K562 (cell line): ENCODE measurements around the gene SCRN2. TPM values are rescaled to one million over a fixed set of nuclear protein-coding genes. Genes with fewer than 3 reads are reported as not detected.
A peak's percentile ranks its signal among the peaks of the same experiment; 100 is the strongest.

ENCODE experiments used
- ARHGAP35 ChIP-seq: fragments of 450-650 bp; IDR thresholded peaks from 2 replicates; pipeline ENCODE4 v1.6.1; 2018; ENCODE audit not compliant: partially characterized antibody
- BCOR ChIP-seq: fragments of 450-650 bp; IDR thresholded peaks from 2 replicates; pipeline ENCODE4 v1.6.1; 2016
- CAMTA2 ChIP-seq: fragments of 250-450 bp; sonication (Bioruptor Pico); conservative IDR thresholded peaks from 2 replicates; pipeline ENCODE4 v1.5.1; 2022
- DDX20 ChIP-seq: fragments of 450-650 bp; IDR thresholded peaks from 2 replicates; pipeline ENCODE4 v1.6.1; 2016; ENCODE audit warnings: missing genetic modification characterization, low read depth, mild to moderate bottlenecking, missing compliant biosample characterization, moderate library complexity
- EP300 ChIP-seq: IDR thresholded peaks from 2 replicates; pipeline ENCODE4 v1.6.1; 2012; ENCODE audit warnings: low read length, improper control_type of control experiment
- ETV6 ChIP-seq, 3 experiments: fragments of 150-350 bp in 1 of 3; sonication (generic) in 1 of 3; formaldehyde crosslinking in 1 of 3; IDR thresholded peaks; 2 replicates each; pipeline versions ENCODE4 v1.6.1 to v1.8.0; 2014 to 2022; ENCODE audit warnings: borderline replicate concordance in 2 of 3, low read depth in 2 of 3, antibody characterized with exemption in 1 of 3, low read length in 1 of 3, mild to moderate bottlenecking in 1 of 3, missing genetic modification reagents in 1 of 3
- HDGF ChIP-seq: fragments of 450-650 bp; IDR thresholded peaks from 2 replicates; pipeline ENCODE4 v1.6.1; 2016
- HMG20A ChIP-seq: fragments of 450-650 bp; formaldehyde crosslinking; conservative IDR thresholded peaks from 2 replicates; pipeline ENCODE4 v1.4.0; 2020; ENCODE audit warnings: mild to moderate bottlenecking, mixed read lengths
- HNRNPK ChIP-seq: fragments of 200-400 bp; formaldehyde crosslinking; IDR thresholded peaks from one replicate; pipeline ENCODE4 v1.6.1; 2018; ENCODE audit warnings: mild to moderate bottlenecking, low read depth, low read length; ENCODE audit not compliant: poor library complexity, severe bottlenecking
- POLR2B ChIP-seq: fragments of 450-650 bp; IDR thresholded peaks from 2 replicates; pipeline ENCODE4 v1.6.1; 2018; ENCODE audit warnings: low read depth; ENCODE audit not compliant: partially characterized antibody
- RAD21 ChIP-seq, 2 experiments: fragments of 250-450 bp in 1 of 2; fragments of 450-650 bp in 1 of 2; sonication (Bioruptor Pico) in 1 of 2; formaldehyde crosslinking in 1 of 2; IDR thresholded peaks in 1 of 2; conservative IDR thresholded peaks in 1 of 2; 2 replicates each; pipeline versions ENCODE4 v1.4.0 to v1.8.0; 2020 to 2022; ENCODE audit warnings: mild to moderate bottlenecking in 2 of 2, moderate library complexity in 1 of 2
- XRCC4 ChIP-seq: IDR thresholded peaks from one replicate; pipeline ENCODE4 v1.6.1; 2011; ENCODE audit not compliant: insufficient read depth, insufficient read length; ENCODE audit errors: extremely low read depth
- ZNF347 ChIP-seq: fragments of 450-650 bp; formaldehyde crosslinking; IDR thresholded peaks from 2 replicates; pipeline ENCODE4 v1.4.0; 2020; ENCODE audit warnings: low read depth, mild to moderate bottlenecking, moderate library complexity
- ZNF551 ChIP-seq: fragments of 250-450 bp; sonication (Bioruptor Pico); IDR thresholded peaks from 2 replicates; pipeline ENCODE4 v1.5.0; 2021; ENCODE audit warnings: mild to moderate bottlenecking, moderate library complexity
- polyA plus RNA-seq, 8 experiments: library from polyadenylated mRNA; depleted of rRNA in 4 of 8; stranded (reverse) in 5 of 8; unstranded in 3 of 8; fragments of >200 nt; fragmentation: Nextera tagmentation in 2 of 8; fragmentation: Illumina TruSeq in 1 of 8; extraction: Ambion mirVana in 2 of 8; extraction: Trizol in 1 of 8; gene quantifications; 2 replicates each; pipeline versions ENCODE4 v1.2.1 to v1.2.3, GENCODE V29; 2011 to 2014; ENCODE audit warnings: inconsistent platforms in 1 of 8, missing spikeins in 1 of 8
- total RNA-seq, 7 experiments: library from RNA; depleted of rRNA in 6 of 7; stranded (reverse); fragments of >200 nt in 6 of 7; fragmentation: Illumina TruSeq in 2 of 7; extraction: Trizol in 2 of 7; gene quantifications; 2 replicates each; pipeline versions ENCODE4 v1.2.1 to v1.2.3, GENCODE V29; 2011 to 2021; ENCODE audit warnings: low replicate concordance in 1 of 7
- TF ChIP-seq, protein P1 (sequence below): fragments of 450-650 bp; IDR thresholded peaks from 2 replicates; pipeline ENCODE4 v1.6.1; 2017; ENCODE audit warnings: antibody characterized with exemption, mild to moderate bottlenecking

SCRN2 gene
- total and polyA plus RNA-seq, 9 of the 15 experiments (the other 6 are each of a cell fraction or from before 2014, with no cell fraction given) = 0.25 to 32.9 (median 13.6) TPM

- no peak for TF ChIP-seq EP300
- TF ChIP-seq, protein P1, sequence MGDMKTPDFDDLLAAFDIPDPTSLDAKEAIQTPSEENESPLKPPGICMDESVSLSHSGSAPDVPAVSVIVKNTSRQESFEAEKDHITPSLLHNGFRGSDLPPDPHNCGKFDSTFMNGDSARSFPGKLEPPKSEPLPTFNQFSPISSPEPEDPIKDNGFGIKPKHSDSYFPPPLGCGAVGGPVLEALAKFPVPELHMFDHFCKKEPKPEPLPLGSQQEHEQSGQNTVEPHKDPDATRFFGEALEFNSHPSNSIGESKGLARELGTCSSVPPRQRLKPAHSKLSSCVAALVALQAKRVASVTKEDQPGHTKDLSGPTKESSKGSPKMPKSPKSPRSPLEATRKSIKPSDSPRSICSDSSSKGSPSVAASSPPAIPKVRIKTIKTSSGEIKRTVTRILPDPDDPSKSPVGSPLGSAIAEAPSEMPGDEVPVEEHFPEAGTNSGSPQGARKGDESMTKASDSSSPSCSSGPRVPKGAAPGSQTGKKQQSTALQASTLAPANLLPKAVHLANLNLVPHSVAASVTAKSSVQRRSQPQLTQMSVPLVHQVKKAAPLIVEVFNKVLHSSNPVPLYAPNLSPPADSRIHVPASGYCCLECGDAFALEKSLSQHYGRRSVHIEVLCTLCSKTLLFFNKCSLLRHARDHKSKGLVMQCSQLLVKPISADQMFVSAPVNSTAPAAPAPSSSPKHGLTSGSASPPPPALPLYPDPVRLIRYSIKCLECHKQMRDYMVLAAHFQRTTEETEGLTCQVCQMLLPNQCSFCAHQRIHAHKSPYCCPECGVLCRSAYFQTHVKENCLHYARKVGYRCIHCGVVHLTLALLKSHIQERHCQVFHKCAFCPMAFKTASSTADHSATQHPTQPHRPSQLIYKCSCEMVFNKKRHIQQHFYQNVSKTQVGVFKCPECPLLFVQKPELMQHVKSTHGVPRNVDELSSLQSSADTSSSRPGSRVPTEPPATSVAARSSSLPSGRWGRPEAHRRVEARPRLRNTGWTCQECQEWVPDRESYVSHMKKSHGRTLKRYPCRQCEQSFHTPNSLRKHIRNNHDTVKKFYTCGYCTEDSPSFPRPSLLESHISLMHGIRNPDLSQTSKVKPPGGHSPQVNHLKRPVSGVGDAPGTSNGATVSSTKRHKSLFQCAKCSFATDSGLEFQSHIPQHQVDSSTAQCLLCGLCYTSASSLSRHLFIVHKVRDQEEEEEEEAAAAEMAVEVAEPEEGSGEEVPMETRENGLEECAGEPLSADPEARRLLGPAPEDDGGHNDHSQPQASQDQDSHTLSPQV = 0 out of 2 replicates have a peak, but pooled peaks have one; percentile 25
- no peak for TF ChIP-seq CAMTA2
- peak; percentile 88 for TF ChIP-seq HDGF
- no peak for TF ChIP-seq ZNF347
- peak; percentile 100 for TF ChIP-seq RAD21 (CRISPR knock-in tag; conservative IDR thresholded peaks at IDR 0.05 in 1 of 2, IDR thresholded peaks at IDR 0.05 in 1 of 2)
- no peak for TF ChIP-seq HMG20A
- TF ChIP-seq DDX20 (tag) = no peak
- TF ChIP-seq POLR2B = no peak
- no peak for TF ChIP-seq HNRNPK
- TF ChIP-seq ZNF551 (CRISPR knock-in tag) = no peak
- no peak for TF ChIP-seq ETV6 (IDR thresholded peaks at IDR 0.05; ENCODE audit: borderline replicate concordance in 1 of 2, low read depth in 2 of 2, low read length in 1 of 2)
- no peak for TF ChIP-seq ETV6 (CRISPR knock-in tag; IDR thresholded peaks at IDR 0.05; ENCODE audit: borderline replicate concordance)
- no peak for TF ChIP-seq BCOR
- no peak for TF ChIP-seq ARHGAP35
- no peak for TF ChIP-seq XRCC4
Measured at GRCh38 chr17:47889734-47890529, 48.9 kb upstream of the SCRN2 start (continued).
